Measurements from ENCODE around the gene TTC4. TPM values are rescaled to one million over a fixed set of nuclear protein-coding genes. Genes with fewer than 3 reads are reported as not detected.
A peak's percentile ranks its signal among the peaks of the same experiment; 100 is the strongest.

The TTC4 gene
- total and polyA plus RNA-seq, 2 of the 4 experiments (the other 2 are of a cell fraction) = 21.6 to 27.1 TPM

- Histone ChIP-seq H4K8ac (ENCODE audit: low read depth in 2 of 2, low read length in 2 of 2) (no peak overlapping the region), H2BK20ac (ENCODE audit: low read depth, low read length) (no peak overlapping the region), H2BK120ac (ENCODE audit: low read depth, low read length) (no peak overlapping the region), H3K4me1 (ENCODE audit: control insufficient read depth, insufficient read depth, low read length) (no peaks in the 10 kb centered on the region), H3K9me3 (ENCODE audit: control insufficient read depth, insufficient read depth, low read length) (no peaks in the 10 kb centered on the region), H4K5ac (ENCODE audit: low read depth, low read length) (no peak overlapping the region), H3K79me1 (ENCODE audit: low read depth in 1 of 2, low read length in 2 of 2) (no peaks in the 10 kb centered on the region), H2AFZ (replicated peaks; ENCODE audit: low read length, poor library complexity) (no peak overlapping the region), H3K23ac (ENCODE audit: low read depth, low read length) (no peak overlapping the region), H2AK9ac (replicated peaks; ENCODE audit: low read depth, low read length, poor library complexity) (no peak overlapping the region), H3K56ac (ENCODE audit: extremely low read depth, insufficient read depth, low read length) (no peak overlapping the region), H4K20me1 (ENCODE audit: insufficient read depth, low read length) (no peaks in the 10 kb centered on the region), H3K4me3 (ENCODE audit: insufficient read depth, low read depth, low read length) (no peak overlapping the region), H3K9ac (ENCODE audit: low read depth, low read length) (no peak overlapping the region), H2BK15ac (ENCODE audit: low read depth, low read length) (no peak overlapping the region), H2AK5ac (ENCODE audit: low read depth, low read length) (no peak overlapping the region), H3K27ac (ENCODE audit: insufficient read depth, low read length) (no peak overlapping the region), H3K4ac (ENCODE audit: low read depth, low read length) (no peak overlapping the region), H3K4me2 (ENCODE audit: low read depth, low read length) (no peak overlapping the region), H2BK5ac (ENCODE audit: low read depth, low read length, poor library complexity, severe bottlenecking) (no peak overlapping the region), H3K9me1 (ENCODE audit: insufficient read depth, low read length) (no peaks in the 10 kb centered on the region), H3K18ac (ENCODE audit: low read depth, low read length) (no peak overlapping the region), H3K36me3 (ENCODE audit: control insufficient read depth, insufficient read depth, low read length) (no peaks in the 10 kb centered on the region), H3K27me3 (ENCODE audit: control insufficient read depth, insufficient read depth, low read length) (peaks cover 59% of the 10 kb centered on the region), H4K91ac (ENCODE audit: insufficient read depth, low read depth, low read length) (no peak overlapping the region), H3K14ac (replicated peaks; ENCODE audit: low read depth, low read length) (no peak overlapping the region)
- ChIA-PET POLR2A (ENCODE audit: unreplicated experiment) (no interaction called here), CTCF (interaction anchor here (0.6 kb wide), 1 partner anchor 47 kb away, joined by 5 read pairs; no protein-coding TSS in a partner anchor)
- no TSS peak for BruUV-seq (replicated peaks)
- in situ Hi-C loops (cut with MboI; ENCODE audit: low sequenced_read_pairs) (no loop called here), dilution Hi-C loops (cut with HindIII; ENCODE audit: low sequenced_read_pairs, unreplicated experiment) (no loop called here), intact Hi-C loops (cut with micrococcal nuclease) (no loop called here)
- ATAC-seq (ENCODE audit: low read depth) = no peak
- TF ChIP-seq RAD21 (IDR thresholded peaks at IDR 0.05; ENCODE audit: low read length) (no peak), MXI1 (IDR thresholded peaks at IDR 0.05; ENCODE audit: borderline replicate concordance, low read depth, low read length) (no peak), FOS (IDR thresholded peaks at IDR 0.05; ENCODE audit: low read depth, low read length) (no peak), CHD1 (IDR thresholded peaks at IDR 0.05; ENCODE audit: low read depth, low read length) (no peak), MAZ (IDR thresholded peaks at IDR 0.05; ENCODE audit: borderline replicate concordance, low read depth, low read length) (no peak), SMC3 (IDR thresholded peaks at IDR 0.05; ENCODE audit: low read depth, low read length) (no peak), NFE2L2 (IDR thresholded peaks at IDR 0.05; ENCODE audit: low read depth, low read length) (no peak), CEBPB (IDR thresholded peaks at IDR 0.05; ENCODE audit: low read depth, low read length) (no peak), RFX5 (IDR thresholded peaks at IDR 0.05; ENCODE audit: low read depth, low read length) (no peak), BHLHE40 (IDR thresholded peaks at IDR 0.05; ENCODE audit: low read depth, low read length) (no peak), MAFK (IDR thresholded peaks at IDR 0.05; ENCODE audit: low read depth, low read length) (no peak), POLR2A (IDR thresholded peaks at IDR 0.05; ENCODE audit: low read depth, low read length) (no peak), RCOR1 (IDR thresholded peaks at IDR 0.05; ENCODE audit: insufficient replicate concordance, low read length) (no peak)
- TF ChIP-seq, protein P1, sequence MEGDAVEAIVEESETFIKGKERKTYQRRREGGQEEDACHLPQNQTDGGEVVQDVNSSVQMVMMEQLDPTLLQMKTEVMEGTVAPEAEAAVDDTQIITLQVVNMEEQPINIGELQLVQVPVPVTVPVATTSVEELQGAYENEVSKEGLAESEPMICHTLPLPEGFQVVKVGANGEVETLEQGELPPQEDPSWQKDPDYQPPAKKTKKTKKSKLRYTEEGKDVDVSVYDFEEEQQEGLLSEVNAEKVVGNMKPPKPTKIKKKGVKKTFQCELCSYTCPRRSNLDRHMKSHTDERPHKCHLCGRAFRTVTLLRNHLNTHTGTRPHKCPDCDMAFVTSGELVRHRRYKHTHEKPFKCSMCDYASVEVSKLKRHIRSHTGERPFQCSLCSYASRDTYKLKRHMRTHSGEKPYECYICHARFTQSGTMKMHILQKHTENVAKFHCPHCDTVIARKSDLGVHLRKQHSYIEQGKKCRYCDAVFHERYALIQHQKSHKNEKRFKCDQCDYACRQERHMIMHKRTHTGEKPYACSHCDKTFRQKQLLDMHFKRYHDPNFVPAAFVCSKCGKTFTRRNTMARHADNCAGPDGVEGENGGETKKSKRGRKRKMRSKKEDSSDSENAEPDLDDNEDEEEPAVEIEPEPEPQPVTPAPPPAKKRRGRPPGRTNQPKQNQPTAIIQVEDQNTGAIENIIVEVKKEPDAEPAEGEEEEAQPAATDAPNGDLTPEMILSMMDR (conservative IDR thresholded peaks at IDR 0.05; ENCODE audit: low read depth, low read length) = no peak
- TF ChIP-seq, protein P2, sequence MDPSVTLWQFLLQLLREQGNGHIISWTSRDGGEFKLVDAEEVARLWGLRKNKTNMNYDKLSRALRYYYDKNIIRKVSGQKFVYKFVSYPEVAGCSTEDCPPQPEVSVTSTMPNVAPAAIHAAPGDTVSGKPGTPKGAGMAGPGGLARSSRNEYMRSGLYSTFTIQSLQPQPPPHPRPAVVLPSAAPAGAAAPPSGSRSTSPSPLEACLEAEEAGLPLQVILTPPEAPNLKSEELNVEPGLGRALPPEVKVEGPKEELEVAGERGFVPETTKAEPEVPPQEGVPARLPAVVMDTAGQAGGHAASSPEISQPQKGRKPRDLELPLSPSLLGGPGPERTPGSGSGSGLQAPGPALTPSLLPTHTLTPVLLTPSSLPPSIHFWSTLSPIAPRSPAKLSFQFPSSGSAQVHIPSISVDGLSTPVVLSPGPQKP (IDR thresholded peaks at IDR 0.05; ENCODE audit: borderline replicate concordance, low read depth, low read length) = no peak
- TF ChIP-seq, protein P3, sequence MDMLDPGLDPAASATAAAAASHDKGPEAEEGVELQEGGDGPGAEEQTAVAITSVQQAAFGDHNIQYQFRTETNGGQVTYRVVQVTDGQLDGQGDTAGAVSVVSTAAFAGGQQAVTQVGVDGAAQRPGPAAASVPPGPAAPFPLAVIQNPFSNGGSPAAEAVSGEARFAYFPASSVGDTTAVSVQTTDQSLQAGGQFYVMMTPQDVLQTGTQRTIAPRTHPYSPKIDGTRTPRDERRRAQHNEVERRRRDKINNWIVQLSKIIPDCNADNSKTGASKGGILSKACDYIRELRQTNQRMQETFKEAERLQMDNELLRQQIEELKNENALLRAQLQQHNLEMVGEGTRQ (IDR thresholded peaks at IDR 0.05; ENCODE audit: low read depth, low read length) = no peak
- DNase-seq = peak; percentile 4
Observed at GRCh38 chr1:54681358-54681757, 34.3 kb upstream of the TTC4 start.

Data from IMR-90 (cell line).